Ascending aorta (tissue), 2 donors: Measurements from ENCODE around the gene MAP3K1. TPM values are rescaled to one million over a fixed set of nuclear protein-coding genes. Genes with fewer than 3 reads are reported as not detected.

ENCODE experiments used
- DNase-seq, 2 donors: peaks; one replicate each; pipeline ENCODE4 v3.0.0-alpha.2; 2019; ENCODE audit warnings: low spot score in 2 of 2
- H3K27ac ChIP-seq, 2 donors: fragments of 200-600 bp; sonication (generic); one replicate each; pipeline ENCODE4 v1.5.1; 2016 to 2017; ENCODE audit warnings: mild to moderate bottlenecking in 1 of 2
- H3K27me3 ChIP-seq: fragments of 200-600 bp; sonication (generic); one replicate; pipeline ENCODE4 v1.5.1; 2017
- H3K36me3 ChIP-seq, 2 donors: fragments of 200-600 bp; sonication (generic); one replicate each; pipeline ENCODE4 v1.5.1; 2016
- H3K4me1 ChIP-seq, 2 donors: fragments of 200-600 bp; sonication (generic); one replicate each; pipeline ENCODE4 v1.5.1; 2016 to 2017; ENCODE audit warnings: mild to moderate bottlenecking in 1 of 2
- H3K4me3 ChIP-seq, 2 donors: fragments of 200-600 bp; sonication (generic); one replicate each; pipeline ENCODE4 v1.5.1; 2016 to 2017; ENCODE audit warnings: mild to moderate bottlenecking in 1 of 2
- H3K9me3 ChIP-seq, 2 donors: fragments of 200-600 bp; sonication (generic); one replicate each; pipeline ENCODE4 v1.5.1; 2016
- intact Hi-C: fragments of 100-400 bp; cut with DNase I; formaldehyde crosslinking; loops from one replicate; pipeline ENCODE4 v1.15.1; 2023
- total RNA-seq: library from RNA; depleted of rRNA; stranded (reverse); fragments of >200 nt; gene quantifications from one replicate; pipeline ENCODE4 v1.1.0, GENCODE V29; 2016
- TF ChIP-seq, protein P1 (sequence below), 3 experiments: fragments of 200-600 bp in 2 of 3; fragments of 450-650 bp in 1 of 3; sonication (generic) in 2 of 3; IDR thresholded peaks; one replicate each; pipeline ENCODE4 v1.5.1; 2016 to 2019; ENCODE audit warnings: antibody characterized with exemption in 3 of 3, mild to moderate bottlenecking in 1 of 3, moderate library complexity in 1 of 3

MAP3K1 gene
- total RNA-seq, 1 donor from 2014 or later = 14.7 TPM

DNA sequence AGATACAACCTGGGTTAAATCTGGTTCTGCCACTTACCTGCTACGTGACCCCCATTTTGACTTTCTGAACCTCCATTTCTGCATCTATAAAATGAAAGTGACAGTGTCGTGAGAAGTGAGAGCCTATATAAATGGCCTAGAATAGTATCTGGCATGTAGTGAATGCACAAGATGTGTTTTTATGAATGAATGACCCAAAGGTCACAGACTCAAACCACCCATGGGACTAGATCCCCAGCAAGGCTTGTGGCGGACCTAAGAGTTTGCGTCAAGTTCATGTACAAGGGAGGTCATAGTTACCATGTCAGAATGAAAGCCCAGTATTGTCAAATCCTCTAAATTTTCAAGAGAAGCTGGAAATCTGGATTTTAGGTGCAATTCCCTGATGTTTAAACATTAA is 82.9 kb downstream of the MAP3K1 start:
- no peaks in the 10 kb centered on the region for H3K4me1 ChIP-seq
- DNase-seq = no peak
- H3K27ac ChIP-seq = no peak overlapping the region
- H3K27me3 ChIP-seq = no peaks in the 10 kb centered on the region
- no peaks in the 10 kb centered on the region for H3K9me3 ChIP-seq
- TF ChIP-seq, protein P1, sequence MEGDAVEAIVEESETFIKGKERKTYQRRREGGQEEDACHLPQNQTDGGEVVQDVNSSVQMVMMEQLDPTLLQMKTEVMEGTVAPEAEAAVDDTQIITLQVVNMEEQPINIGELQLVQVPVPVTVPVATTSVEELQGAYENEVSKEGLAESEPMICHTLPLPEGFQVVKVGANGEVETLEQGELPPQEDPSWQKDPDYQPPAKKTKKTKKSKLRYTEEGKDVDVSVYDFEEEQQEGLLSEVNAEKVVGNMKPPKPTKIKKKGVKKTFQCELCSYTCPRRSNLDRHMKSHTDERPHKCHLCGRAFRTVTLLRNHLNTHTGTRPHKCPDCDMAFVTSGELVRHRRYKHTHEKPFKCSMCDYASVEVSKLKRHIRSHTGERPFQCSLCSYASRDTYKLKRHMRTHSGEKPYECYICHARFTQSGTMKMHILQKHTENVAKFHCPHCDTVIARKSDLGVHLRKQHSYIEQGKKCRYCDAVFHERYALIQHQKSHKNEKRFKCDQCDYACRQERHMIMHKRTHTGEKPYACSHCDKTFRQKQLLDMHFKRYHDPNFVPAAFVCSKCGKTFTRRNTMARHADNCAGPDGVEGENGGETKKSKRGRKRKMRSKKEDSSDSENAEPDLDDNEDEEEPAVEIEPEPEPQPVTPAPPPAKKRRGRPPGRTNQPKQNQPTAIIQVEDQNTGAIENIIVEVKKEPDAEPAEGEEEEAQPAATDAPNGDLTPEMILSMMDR (IDR thresholded peaks at IDR 0.05) = no peak
- no peak overlapping the region for H3K4me3 ChIP-seq
- peaks cover 0 to 8% of the 10 kb centered on the region in 2 donors for H3K36me3 ChIP-seq
- intact Hi-C loops = no loop called here

- Histone ChIP-seq H3K36me3 (no peaks in the 10 kb centered on the region), H3K27ac (no peak overlapping the region), H3K4me3 (no peak overlapping the region), H3K4me1 (no peaks in the 10 kb centered on the region), H3K27me3 (no peaks in the 10 kb centered on the region), H3K9me3 (no peaks in the 10 kb centered on the region)
- intact Hi-C loops = loop anchor here (10.0 kb wide), 1 partner anchor 504 kb away; no protein-coding TSS in a partner anchor
- TF ChIP-seq, protein P1 (IDR thresholded peaks at IDR 0.05) = no peak
- no peak for DNase-seq
Observed at GRCh38 chr5:56900395-56900794, 85.0 kb downstream of the MAP3K1 start.

DNA sequence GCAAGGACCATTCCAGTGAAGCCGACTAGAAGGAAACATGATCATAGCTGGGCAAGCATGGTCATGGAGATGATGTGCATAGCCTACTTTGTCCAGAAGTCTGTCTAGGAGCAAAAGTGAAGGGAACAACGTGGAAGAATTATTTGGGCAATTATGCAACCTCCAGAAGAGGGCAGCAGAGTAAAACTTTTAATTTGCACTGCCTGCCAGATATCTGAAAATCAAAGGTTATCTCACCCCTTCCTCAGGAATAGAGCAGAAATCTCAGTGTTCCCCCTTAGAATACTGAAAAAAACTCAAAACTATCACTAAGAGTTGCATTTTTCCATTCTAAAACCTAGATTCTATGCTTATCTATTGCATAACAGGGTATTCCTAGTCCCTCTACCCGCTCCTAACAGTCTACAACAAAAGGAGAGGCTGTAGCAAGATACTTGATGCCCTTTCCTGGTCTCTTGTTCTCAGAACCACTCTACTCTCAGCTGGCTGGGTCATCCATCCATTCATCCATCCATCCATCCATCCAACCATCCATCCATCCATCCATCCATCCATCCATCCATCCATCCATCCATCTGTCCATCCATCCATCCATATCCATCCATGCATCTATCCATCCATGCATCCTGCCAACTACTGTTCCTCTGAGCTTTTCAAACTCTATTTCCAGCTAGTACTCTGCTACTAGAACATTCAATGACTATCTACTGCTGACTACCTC is 85.7 kb downstream of the MAP3K1 start:
- Histone ChIP-seq H3K27me3 (no peaks in the 10 kb centered on the region), H3K9me3 (no peaks in the 10 kb centered on the region), H3K36me3 (no peaks in the 10 kb centered on the region), H3K27ac (no peak overlapping the region), H3K4me1 (no peaks in the 10 kb centered on the region), H3K4me3 (no peak overlapping the region)
- no peak for DNase-seq
- TF ChIP-seq, protein P1 (IDR thresholded peaks at IDR 0.05) = peak; percentile 50 to 80 (median 59)
- intact Hi-C loops = loop anchor here (1.0 to 10.0 kb wide), 2 partner anchors 320 to 504 kb away; no protein-coding TSS in a partner anchor

- Histone ChIP-seq H3K27me3 (no peaks in the 10 kb centered on the region), H3K36me3 (no peaks in the 10 kb centered on the region), H3K27ac (peak overlapping the region; percentile 90 to 99), H3K4me1 (peaks cover 2 to 6% of the 10 kb centered on the region in 2 donors), H3K4me3 (peak overlapping the region; percentile 63 to 92), H3K9me3 (no peaks in the 10 kb centered on the region)
- peak in 1 of 2 donors; percentile 90 for DNase-seq
- TF ChIP-seq, protein P1 (IDR thresholded peaks at IDR 0.05) = no peak
- intact Hi-C loops = loop anchor here (1.0 to 10.0 kb wide), 6 partner anchors 43 to 1552 kb away; partner anchors contain the start of genes MIER3 and PLK2
Observed at GRCh38 chr5:56908942-56909293, 93.6 kb downstream of the MAP3K1 start.

- Histone ChIP-seq H3K36me3 (no peaks in the 10 kb centered on the region), H3K27me3 (no peaks in the 10 kb centered on the region), H3K4me1 (peaks cover 2 to 6% of the 10 kb centered on the region in 2 donors), H3K9me3 (no peaks in the 10 kb centered on the region), H3K4me3 (peak within 1 kb of the TSS; percentile 63 to 92), H3K27ac (peak within 1 kb of the TSS; percentile 90 to 99)
- intact Hi-C loops = loop anchor here (1.0 to 10.0 kb wide), 6 partner anchors 43 to 1551 kb away; partner anchors contain the start of genes MIER3 and PLK2
- peak; percentile 90 to 99 for DNase-seq
- TF ChIP-seq, protein P1 (IDR thresholded peaks at IDR 0.05) = no peak
Observed at GRCh38 chr5:56909294-56910209, 94.2 kb downstream of the MAP3K1 start, which contains the start of gene SETD9. TSS of gene SETD9 (plus strand) at chr5:56909596. CDS start at chr5:56909646, 50 bp downstream.
